Large intestine (tissue), 3 donors: Measurements from ENCODE around the gene PADI2. TPM values are rescaled to one million over a fixed set of nuclear protein-coding genes. Genes with fewer than 3 reads are reported as not detected.

ENCODE experiments used
- DNase-seq, 2 donors: peaks; one replicate each; pipeline versions ENCODE4 v3.0.0 to v3.0.0-alpha.2; 2013
- H3K27ac ChIP-seq: one replicate; pipeline ENCODE4 v1.5.1; 2013; ENCODE audit warnings: low read length
- H3K27me3 ChIP-seq: 2 replicates; pipeline ENCODE4 v1.6.1; 2013; ENCODE audit warnings: low read length; ENCODE audit not compliant: control insufficient read depth, insufficient read depth
- H3K36me3 ChIP-seq: 2 replicates; pipeline ENCODE4 v1.6.1; 2013; ENCODE audit warnings: low read length; ENCODE audit not compliant: control insufficient read depth, insufficient read depth
- H3K4me1 ChIP-seq: one replicate; pipeline ENCODE4 v1.6.1; 2013; ENCODE audit warnings: low read length; ENCODE audit not compliant: control insufficient read depth, insufficient read depth
- H3K4me3 ChIP-seq: one replicate; pipeline ENCODE4 v1.5.1; 2013; ENCODE audit warnings: low read length
- H3K9me3 ChIP-seq: one replicate; pipeline ENCODE4 v1.6.1; 2013; ENCODE audit warnings: mild to moderate bottlenecking, low read depth, low read length, moderate library complexity; ENCODE audit not compliant: control insufficient read depth
- WGBS: methylation state at CpG from one replicate; pipeline ENCODE4 v1.1.5; 2013; ENCODE audit warnings: low lambda C conversion rate; ENCODE audit not compliant: insufficient coverage; 5-methylcytosine and 5-hydroxymethylcytosine counted together
- polyA plus RNA-seq: library from polyadenylated mRNA; unstranded; fragments of 120-200 nt; gene quantifications from one replicate; pipeline ENCODE4 v1.2.1, GENCODE V29; 2013

The PADI2 gene
- polyA plus RNA-seq, 1 donor, result 19.3 TPM

DNA sequence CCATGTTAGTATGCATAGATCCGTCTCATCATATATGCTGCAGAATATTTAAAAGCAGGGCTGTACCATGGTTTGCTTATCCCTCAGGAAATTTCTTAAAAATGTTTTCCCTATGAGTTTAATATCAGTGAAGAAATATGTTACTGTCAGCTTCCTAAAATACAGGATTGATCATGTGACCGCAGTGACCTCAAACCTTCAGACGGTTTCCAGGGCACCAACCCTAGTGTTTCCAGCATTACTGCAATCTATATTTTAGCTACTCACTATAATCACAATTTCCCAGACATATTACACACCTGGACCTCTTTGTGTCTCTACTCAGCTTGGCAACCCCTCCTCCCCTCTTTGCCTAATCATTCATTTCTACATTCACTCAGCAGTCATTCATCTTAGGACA, 57.8 kb downstream of the PADI2 start:
- no peak overlapping the region for H3K27ac ChIP-seq
- no peak overlapping the region for H3K4me3 ChIP-seq
- no peak for DNase-seq
- H3K36me3 ChIP-seq, result no peaks in the 10 kb centered on the region
- no peaks in the 10 kb centered on the region for H3K27me3 ChIP-seq
- no peaks in the 10 kb centered on the region for H3K4me1 ChIP-seq
- WGBS, result 80% methylated on average over 2 of the region's 3 CpGs
- peaks cover 3% of the 10 kb centered on the region for H3K9me3 ChIP-seq

DNA sequence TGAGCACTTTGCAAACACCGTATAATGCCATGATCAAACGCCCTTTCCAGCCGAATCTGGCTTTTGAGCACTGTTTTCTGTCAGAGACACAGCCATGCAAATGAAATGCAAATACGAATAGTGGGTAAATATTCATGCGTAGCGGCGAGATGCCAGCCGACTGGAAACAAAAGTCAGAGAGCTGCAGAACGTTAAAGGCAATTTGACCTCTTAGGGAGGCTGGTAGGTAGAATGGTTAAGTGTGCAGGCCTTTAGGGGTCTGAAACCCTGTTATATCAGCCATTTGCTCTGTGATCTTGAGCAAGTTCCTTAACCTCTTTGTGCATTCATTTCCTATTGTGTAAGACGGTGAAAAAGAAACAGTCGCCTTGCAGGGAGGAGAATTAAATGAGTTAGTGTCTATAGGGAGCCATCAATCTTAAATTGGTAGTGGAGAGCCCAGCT, 58.9 kb downstream of the PADI2 start:
- 61% methylated on average over 10 of the region's 11 CpGs for WGBS
- peaks cover 2% of the 10 kb centered on the region for H3K9me3 ChIP-seq
- no peaks in the 10 kb centered on the region for H3K27me3 ChIP-seq
- H3K36me3 ChIP-seq, result no peaks in the 10 kb centered on the region
- no peak overlapping the region for H3K4me3 ChIP-seq
- H3K27ac ChIP-seq, result no peak overlapping the region
- DNase-seq, result no peak
- H3K4me1 ChIP-seq, result no peaks in the 10 kb centered on the region

DNA sequence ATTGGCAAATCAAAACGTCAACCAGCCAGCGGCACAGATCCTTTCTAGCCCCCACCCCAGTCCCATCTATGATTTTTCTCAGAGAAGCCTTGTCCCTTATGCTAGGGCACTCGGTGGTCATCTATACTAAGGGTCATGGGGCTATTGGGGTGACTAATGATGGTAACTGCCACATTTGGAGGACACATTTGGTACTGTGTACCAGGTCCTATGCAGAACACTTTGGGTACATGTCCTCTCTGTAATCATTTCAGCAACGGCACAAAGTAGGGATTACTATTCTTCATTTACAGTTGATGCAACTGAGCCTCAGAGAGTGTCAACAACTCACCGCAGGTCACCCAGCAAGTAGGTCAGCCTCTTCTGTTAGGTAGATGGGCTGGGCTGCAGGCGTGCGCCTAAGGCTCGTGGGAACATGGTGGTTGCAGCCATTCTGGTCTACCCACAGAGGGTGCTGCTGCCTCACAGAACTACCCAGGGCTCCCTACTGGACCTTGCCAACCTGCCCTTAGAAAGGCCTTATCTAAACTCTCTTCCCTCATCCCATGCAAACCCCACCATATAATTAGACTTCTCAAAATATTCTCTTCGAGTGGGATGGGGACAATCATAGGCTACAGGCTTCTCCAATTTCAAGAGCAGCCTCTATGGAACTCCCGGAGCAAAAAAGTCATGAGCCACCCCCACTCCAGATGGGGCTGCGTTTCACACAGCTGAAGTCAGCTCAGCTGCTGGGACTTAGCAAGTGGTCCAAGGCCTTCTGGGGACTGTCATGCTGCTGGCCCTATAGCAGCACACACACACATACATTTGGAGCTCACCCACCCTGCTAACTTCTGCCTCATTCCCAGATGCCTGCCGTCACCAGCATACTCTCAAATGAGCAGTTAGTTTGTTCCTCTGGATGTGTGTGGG, 59.6 kb downstream of the PADI2 start:
- Histone ChIP-seq H3K4me1 (no peaks in the 10 kb centered on the region), H3K27me3 (no peaks in the 10 kb centered on the region), H3K36me3 (no peaks in the 10 kb centered on the region), H3K4me3 (no peak overlapping the region), H3K9me3 (no peaks in the 10 kb centered on the region), H3K27ac (no peak overlapping the region)
- peak; percentile 54 to 58 for DNase-seq
- no CpG with 5 or more reads among the region's 12 CpGs for WGBS

DNA sequence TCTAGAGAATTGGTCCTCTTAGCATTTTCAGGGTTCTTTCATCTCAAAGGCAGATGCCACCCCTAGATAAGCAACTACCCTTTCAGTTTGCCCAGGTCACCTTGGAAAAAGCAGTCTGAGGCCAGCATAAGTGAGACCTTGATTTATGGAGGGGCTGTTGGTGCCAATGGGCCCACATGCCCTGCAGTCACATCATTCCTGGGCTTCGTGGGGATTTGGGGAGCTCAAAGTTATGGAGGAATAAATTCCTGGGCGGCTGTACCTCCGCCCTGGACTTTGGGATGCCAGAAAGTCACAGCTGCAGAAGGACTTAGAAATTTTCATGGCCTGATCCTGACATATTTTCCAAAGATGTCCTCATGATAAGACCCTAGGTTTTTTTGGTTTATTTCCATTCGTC, 62.7 kb downstream of the PADI2 start:
- Histone ChIP-seq H3K27me3 (no peaks in the 10 kb centered on the region), H3K36me3 (peaks cover 2% of the 10 kb centered on the region), H3K4me3 (no peak overlapping the region), H3K27ac (no peak overlapping the region), H3K9me3 (no peaks in the 10 kb centered on the region), H3K4me1 (peaks cover 11% of the 10 kb centered on the region)
- no peak for DNase-seq
- 80% methylated on average over 1 of the region's 4 CpGs for WGBS

DNA sequence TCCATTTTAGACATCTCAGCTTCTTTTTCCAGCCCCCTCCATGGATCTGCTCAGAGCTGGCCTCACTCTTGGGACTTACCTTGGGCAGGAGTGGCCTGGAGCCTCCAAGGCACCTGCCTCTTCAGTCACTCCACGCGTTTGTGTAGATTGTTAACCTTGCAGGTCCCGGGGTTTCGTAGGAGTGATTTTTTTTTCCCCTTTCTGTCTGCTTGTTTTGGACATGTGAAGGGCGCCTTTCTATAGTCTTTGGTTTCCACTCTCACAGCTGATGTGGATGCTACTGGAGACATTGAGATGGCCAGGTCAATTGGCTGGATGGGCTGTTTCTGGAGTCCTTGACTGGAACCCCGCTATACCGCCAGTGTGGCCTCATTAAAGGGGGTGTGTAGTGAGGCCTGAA, 63.5 kb downstream of the PADI2 start:
- no CpG with 5 or more reads among the region's 7 CpGs for WGBS

DNA sequence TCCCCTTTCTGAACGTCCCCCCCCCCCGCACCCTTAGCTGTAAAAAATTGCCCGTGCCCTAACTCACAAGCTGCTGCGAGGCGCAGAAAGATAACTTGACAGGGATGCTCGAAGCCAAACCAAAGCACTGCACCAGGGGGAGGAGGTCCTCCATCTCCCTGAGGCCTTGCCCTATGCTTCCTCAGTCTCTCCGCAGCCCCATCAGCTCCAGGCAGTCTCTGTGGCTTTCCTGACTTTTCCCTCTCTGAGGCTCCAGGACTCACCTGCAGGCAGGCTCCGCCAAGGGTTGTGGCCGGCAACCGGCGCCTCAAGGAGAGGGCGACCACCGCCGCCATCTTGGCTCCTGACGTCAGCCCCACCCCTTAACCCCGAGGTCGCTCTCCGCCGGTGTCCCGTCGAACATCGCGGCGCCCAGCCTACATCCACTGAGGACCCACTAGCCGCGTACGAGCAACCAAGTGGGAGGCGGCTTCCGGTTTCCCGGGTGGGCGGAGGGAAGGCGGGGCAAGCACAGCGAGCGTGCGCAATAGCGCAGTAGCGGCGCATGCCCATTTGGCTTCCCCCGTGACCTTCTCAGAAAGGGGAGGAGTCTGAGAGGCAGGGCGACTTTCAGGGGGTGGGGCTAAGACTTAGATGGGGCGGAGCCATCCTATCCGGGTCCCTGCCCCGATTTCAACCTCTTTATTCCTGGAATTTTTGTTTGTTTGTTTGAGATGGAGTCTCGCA, 65.4 kb downstream of the PADI2 start, which contains the start of gene SDHB:
Gene SDHB (minus strand): TSS at position 348 of the 726 bp plus-strand sequence. CDS start 13 bp downstream, at position 335.
- Histone ChIP-seq H3K27ac (peak within 1 kb of the TSS; percentile 93), H3K4me3 (peak within 1 kb of the TSS; percentile 86), H3K9me3 (no peaks in the 10 kb centered on the region), H3K36me3 (peaks cover 23% of the 10 kb centered on the region), H3K27me3 (no peaks in the 10 kb centered on the region), H3K4me1 (peaks cover 16% of the 10 kb centered on the region)
- DNase-seq, result peak; percentile 99
- WGBS, result no CpG with 5 or more reads among the region's 44 CpGs

More for the DNA sequence above, 63.5 kb downstream of the PADI2 start:
- DNase-seq, result no peak
- H3K36me3 ChIP-seq, result peaks cover 7% of the 10 kb centered on the region
- H3K27ac ChIP-seq, result no peak overlapping the region
- H3K9me3 ChIP-seq, result no peaks in the 10 kb centered on the region
- no peaks in the 10 kb centered on the region for H3K27me3 ChIP-seq
- peaks cover 16% of the 10 kb centered on the region for H3K4me1 ChIP-seq
- no peak overlapping the region for H3K4me3 ChIP-seq

DNA sequence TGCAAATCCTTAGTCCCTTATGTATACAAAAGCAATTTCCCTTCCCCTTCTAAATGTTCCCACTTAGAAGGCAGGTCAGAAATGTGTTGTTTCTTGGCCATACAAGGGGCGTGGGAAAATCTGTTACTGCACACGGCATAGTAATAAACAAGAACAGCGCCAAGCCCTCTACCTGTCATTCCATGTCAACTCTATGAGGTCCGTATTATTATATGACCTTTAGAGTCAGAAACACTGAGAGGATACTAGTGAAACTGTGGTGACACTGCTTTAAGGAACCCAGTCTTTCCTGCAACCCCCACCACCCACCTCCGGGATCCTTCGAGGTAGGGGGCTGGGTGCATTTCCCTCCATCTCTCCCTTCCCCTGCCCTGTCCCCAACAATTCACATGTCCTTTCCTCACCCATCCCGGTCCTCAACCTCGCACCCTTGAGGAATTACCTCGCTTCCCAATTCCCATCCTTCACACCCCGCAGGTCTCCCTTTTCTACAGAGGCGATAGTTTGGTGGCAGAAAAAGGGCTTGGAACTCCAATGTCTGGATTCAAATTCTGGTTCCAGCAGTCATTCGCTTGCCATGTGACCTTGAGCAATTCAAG, 66.1 kb downstream of the PADI2 start:
- peak overlapping the region; percentile 86 for H3K4me3 ChIP-seq
- peaks cover 16% of the 10 kb centered on the region for H3K4me1 ChIP-seq
- H3K27me3 ChIP-seq, result no peaks in the 10 kb centered on the region
- H3K27ac ChIP-seq, result peak overlapping the region; percentile 93
- WGBS, result 0% methylated on average over 1 of the region's 12 CpGs
- DNase-seq, result peak; percentile 11 to 57
- no peaks in the 10 kb centered on the region for H3K9me3 ChIP-seq
- H3K36me3 ChIP-seq, result peaks cover 23% of the 10 kb centered on the region

DNA sequence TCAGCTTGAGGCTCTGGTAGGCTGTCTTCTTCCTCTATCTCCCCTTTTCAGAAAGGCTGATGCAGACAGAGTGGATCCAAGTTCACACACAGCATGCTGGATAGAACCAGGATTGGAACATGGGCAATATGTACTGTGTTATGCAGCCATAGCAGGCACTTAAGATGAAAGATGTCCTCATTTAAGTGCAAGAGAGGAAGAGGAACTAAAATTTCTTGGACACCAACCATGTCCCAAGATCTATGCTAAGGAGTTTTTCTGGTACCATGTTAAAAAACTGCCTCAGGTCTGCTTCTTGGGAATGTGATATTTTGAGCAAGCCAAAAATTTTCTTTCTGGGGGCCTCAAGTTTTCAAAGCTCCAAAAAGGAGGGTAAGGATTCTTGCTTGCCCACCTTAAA, 66.6 kb downstream of the PADI2 start:
- Histone ChIP-seq H3K27ac (peak overlapping the region; percentile 93), H3K4me3 (peak overlapping the region; percentile 86), H3K27me3 (no peaks in the 10 kb centered on the region), H3K4me1 (peaks cover 16% of the 10 kb centered on the region), H3K9me3 (no peaks in the 10 kb centered on the region), H3K36me3 (peaks cover 25% of the 10 kb centered on the region)
- no peak for DNase-seq

DNA sequence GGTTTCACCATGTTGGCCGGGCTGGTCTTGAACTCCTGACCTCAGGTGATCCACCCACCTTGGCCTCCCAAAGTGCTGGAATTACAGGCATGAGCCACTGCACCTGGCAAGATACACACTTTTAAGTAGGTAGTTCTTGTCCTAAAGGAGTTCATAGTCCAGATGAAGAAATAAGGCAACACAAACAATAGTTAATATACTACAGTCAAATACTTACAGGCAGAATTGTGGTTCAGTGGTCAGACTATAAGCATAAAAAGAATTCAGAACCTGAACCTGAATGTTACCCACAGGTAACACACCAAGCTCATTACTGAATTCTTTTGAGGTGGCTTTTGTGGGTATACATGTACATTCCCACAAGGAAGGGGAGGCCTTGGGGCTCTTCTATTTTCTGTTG, 67.2 kb downstream of the PADI2 start:
- peak; percentile 50 to 74 for DNase-seq
- Histone ChIP-seq H3K9me3 (no peaks in the 10 kb centered on the region), H3K27me3 (no peaks in the 10 kb centered on the region), H3K27ac (peak overlapping the region; percentile 93), H3K36me3 (peaks cover 25% of the 10 kb centered on the region), H3K4me1 (peaks cover 16% of the 10 kb centered on the region), H3K4me3 (peak overlapping the region; percentile 86)
- no CpG with 5 or more reads among the region's 1 CpG for whole genome bisulfite sequencing

DNA sequence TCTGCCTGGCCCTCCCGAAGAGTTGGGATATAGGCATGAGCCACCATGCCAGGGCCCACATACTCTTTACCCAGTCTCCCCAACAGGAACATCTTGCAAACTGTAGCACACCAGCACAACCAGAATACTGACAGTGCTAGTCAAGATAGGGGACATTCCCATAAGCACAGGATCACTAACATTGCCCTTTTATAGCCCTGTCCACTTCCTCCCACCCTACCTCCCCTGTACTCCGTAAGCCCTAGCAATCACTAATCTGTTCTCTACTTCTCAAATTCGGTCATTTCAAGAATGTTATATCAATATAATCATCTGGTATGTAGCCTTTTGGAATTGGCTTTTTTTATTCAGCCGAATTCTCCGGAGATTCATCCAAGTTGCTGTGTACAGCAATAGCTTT, 71.3 kb downstream of the PADI2 start:
- Histone ChIP-seq H3K27ac (no peak overlapping the region), H3K27me3 (no peaks in the 10 kb centered on the region), H3K4me3 (no peak overlapping the region), H3K9me3 (no peaks in the 10 kb centered on the region), H3K4me1 (peaks cover 16% of the 10 kb centered on the region), H3K36me3 (peaks cover 42% of the 10 kb centered on the region)
- no peak for DNase-seq
- 83% methylated on average over 2 of the region's 5 CpGs for WGBS
